HG03378 (cell line): Measurements from ENCODE around the gene IQGAP2.
"Not testable (repeated sequence)": the region's sequence is repeated elsewhere in the genome, so short reads cannot be mapped to it uniquely, and the experiment has no call there.

Source experiments
- ATAC-seq: cut with Tn5 transposase; IDR thresholded peaks from one replicate; pipeline ENCODE4 v1.9.1; 2021; ENCODE audit warnings: mild to moderate bottlenecking, moderate library complexity; ENCODE audit not compliant: unreplicated experiment

The IQGAP2 gene, protein sequence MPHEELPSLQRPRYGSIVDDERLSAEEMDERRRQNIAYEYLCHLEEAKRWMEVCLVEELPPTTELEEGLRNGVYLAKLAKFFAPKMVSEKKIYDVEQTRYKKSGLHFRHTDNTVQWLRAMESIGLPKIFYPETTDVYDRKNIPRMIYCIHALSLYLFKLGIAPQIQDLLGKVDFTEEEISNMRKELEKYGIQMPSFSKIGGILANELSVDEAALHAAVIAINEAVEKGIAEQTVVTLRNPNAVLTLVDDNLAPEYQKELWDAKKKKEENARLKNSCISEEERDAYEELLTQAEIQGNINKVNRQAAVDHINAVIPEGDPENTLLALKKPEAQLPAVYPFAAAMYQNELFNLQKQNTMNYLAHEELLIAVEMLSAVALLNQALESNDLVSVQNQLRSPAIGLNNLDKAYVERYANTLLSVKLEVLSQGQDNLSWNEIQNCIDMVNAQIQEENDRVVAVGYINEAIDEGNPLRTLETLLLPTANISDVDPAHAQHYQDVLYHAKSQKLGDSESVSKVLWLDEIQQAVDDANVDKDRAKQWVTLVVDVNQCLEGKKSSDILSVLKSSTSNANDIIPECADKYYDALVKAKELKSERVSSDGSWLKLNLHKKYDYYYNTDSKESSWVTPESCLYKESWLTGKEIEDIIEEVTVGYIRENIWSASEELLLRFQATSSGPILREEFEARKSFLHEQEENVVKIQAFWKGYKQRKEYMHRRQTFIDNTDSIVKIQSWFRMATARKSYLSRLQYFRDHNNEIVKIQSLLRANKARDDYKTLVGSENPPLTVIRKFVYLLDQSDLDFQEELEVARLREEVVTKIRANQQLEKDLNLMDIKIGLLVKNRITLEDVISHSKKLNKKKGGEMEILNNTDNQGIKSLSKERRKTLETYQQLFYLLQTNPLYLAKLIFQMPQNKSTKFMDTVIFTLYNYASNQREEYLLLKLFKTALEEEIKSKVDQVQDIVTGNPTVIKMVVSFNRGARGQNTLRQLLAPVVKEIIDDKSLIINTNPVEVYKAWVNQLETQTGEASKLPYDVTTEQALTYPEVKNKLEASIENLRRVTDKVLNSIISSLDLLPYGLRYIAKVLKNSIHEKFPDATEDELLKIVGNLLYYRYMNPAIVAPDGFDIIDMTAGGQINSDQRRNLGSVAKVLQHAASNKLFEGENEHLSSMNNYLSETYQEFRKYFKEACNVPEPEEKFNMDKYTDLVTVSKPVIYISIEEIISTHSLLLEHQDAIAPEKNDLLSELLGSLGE (N-terminal part only)

DNA sequence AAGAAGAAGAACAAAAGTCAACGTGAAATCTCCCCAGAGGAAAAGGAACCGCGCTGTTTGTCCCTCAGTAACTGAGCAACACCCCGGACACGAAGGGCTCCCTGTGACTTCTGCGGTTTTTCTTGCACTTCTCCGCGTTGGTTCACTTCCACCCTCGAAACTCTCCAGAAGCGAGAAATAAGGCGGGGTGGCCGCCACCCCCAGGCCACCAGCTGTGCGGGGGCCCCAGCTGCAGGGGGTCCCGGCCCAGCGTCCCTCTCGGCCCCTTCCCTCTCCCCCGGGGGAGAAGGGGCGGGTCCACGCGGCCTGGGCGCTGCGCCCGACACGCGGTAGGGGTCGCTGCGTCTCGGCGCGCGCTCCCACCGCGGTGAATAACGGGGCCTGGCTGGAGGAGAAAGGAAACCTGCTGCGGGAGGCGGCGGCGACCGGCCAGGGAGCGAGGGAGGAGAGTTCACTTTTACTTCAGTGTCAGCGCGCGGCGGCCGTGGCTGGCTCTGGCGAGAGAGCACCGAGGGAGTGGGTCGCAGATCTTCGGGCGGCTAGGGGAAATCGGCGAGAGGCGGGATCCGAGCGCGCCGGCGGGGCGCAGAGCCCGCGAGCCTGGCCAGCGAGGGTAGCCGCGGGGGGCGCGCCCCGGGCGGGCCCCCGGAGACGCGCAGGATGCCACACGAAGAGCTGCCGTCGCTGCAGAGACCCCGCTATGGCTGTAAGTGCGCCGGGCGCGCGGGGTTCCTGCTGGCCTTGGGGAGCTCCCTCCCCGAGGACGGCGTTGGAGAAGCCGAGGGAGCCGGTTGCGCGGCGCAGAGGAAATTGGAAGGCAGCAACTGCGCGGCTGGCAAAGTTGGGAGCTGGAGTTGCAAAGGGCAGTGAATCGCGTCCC is at the start of gene IQGAP2:
TSS of gene IQGAP2 (plus strand) at position 400 of the 880 bp plus-strand sequence. CDS start at position 661, 261 bp downstream.
- ATAC-seq = peak; percentile 46

DNA sequence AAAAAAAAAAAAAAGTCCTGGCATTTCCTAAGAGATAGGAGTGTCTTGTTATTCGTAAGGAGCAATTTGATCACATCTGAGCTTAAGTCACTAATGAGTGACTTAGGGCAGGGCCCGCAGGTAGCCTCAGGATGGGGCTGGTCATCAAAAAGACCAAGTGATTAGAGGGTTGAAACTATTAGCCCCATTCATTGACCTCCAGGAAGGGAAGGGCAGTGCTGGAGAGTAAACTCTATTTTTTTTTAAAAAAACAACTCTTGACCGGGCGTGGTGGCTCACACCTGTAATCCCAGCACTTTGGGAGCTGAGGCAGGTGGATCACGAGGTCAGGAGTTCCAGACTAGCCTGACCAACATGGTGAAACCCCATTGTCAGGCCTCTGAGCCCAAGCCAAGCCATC is 46.2 kb upstream of the IQGAP2 start:
- no peak for ATAC-seq

DNA sequence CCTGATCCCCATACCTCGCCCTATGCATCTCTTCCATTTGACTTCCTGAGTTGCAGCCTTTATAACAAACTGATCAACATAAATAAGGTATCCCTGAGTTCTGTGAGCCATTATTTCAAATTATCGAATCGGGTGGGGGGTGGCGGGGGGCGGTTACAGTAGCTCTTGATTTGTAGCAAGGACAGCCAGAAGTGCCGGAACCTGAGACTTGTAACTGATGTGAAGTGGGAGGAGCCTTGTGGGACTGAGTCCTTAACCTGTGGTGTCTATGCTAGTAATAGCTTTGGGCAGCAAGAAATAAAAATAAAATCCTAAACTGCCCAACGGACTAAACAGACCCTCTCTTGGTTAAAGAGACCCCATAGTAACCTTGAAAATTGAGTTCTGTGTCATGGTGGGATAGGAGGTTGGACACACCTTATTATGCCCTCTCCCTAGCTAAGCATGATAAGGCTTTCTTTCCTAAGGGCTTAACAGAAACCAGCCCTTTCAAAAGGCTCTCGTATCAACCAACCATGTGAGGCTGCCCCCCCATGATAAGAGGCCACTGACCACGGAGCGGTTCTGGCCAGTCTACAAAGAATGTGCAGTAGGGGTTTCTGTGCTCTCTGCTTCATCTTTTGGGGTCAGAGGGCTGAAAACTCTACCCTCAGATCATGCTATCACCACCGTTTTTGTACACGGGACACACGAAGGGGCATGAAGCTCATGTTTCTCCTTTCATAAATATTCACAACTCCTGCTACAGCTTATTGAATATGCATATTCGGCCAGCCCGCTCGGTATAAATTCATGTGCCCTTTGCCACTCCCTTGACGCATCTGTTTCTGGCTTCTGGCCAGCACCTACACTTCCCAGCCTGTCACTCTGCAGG is 39.5 kb upstream of the IQGAP2 start:
- no peak for ATAC-seq

DNA sequence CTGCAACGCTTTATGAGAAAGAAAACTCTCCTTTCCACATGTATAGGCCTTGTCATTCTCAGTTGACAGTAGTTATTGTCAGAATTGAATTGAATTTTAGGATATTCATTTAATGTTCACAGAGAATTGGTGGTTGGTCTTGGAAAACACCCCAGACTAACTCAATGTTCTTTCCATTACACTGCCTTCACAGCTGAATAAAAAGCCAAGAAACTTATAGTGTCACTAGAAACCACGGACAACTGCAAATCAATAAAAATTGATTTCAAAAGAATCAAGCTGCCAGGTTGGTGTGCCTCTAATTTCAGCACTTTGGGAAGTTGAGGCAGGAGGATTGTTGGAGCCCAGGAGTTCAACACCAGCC is 38.9 kb upstream of the IQGAP2 start:
- no peak for ATAC-seq

DNA sequence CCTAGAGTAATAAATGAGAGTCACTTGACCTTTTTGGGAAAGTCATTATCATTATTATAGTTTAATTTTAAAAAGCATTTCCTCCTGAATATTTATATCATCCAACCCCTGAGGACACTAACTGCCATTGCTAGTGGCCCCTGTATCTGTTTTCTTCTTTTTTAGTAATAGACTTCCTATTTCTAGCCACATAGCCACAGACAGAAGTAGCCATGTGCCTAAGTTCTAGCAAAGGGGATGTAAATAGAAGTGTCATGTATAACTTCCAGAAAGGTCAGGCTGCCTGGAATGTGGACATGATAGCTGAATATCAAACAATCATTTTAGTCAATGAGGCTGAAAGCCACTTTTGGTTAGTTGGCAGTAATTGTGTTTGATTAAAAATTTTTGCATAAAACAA is 37.5 kb upstream of the IQGAP2 start:
- ATAC-seq = no peak

DNA sequence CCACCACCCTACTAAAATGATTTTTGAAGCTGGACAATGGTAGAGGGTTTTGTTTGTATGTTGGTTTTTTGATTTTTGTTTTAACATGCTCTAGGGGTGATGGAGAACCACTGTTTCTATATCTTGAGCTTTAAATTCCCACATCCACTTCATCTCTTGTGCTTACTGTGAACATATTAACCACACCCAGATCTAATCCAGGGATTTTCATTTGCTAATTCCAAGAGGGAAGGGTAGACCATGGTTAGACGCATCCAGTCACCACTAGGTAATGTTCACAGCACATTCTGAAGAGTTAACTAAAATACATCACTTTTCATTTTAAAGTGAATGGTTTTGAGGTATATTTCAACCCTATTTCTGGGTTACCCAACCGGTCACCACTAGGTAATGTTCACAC is 36.5 kb upstream of the IQGAP2 start:
- ATAC-seq = no peak

DNA sequence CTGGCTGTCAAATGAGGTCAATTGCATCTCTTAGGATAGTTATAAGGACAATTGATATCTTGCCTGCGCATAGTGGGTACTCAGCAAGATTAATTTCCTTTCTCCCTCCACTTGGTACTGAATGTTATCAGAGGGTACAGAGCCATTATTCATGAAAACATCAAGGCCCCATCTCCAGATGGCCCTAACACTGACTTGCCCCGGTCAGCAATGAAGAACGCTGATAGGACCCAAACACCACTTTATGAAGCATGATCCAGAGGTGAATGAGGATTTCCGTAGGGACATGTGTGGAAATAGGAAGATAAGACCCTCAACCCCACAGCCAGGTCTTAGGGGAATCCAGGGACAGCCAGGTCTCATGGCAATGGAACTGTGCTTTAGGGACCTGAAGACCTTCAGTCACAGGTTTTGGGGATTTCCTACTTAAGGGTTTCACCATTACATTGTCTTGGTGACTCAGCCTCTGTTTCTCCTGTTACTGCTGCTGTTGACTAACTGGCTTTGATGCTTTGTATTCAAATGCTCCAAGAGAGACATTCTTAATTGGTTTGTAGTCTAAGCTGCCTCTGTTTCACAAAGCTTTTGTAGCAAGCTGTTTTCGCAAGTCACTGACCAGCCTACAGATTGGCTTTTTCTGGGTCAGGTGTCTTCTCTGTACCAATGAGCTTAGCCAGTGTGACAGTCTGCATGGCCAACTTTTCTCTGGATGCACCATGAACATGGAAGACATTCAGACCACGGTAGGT is 35.3 kb upstream of the IQGAP2 start:
- ATAC-seq = peak; percentile 75

DNA sequence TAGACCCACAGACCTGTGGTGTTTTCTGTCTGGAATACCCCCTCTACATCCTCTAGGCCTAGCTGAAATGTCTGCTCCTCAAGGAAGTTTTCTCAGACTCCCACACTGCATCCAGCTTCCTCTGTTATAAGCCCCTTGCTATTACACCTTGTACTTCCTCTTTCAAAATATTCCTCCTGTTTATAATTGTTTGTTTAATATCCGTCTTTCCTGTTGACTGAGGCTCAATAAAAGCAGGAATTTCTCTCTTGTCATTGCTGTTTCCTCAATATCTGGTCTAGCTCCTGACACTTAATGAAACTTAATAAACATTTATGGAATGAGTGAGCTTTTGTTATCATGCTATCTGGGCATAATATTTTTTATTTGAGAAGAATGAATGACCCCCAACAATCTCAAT is 34.1 kb upstream of the IQGAP2 start:
- ATAC-seq = no peak

DNA sequence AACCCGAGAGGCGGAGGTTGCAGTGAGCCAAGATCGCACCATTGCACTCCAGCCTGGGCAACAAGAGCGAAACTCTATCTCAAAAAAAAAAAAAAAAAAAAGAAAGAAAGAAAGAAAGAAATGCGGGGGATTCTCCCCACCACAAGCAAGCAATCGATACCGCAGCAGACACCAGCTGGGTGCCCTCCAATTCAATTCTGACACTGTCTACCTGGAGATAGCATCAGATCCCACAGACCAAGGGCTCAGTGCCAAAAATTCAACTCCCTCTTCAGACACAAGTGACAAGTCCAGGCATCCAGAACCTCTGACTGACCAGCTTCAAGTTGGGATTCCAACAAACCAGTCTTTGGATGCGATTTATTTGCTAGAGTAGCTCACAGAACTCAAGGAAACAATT is 33.4 kb upstream of the IQGAP2 start:
- ATAC-seq = not testable (repeated sequence)

DNA sequence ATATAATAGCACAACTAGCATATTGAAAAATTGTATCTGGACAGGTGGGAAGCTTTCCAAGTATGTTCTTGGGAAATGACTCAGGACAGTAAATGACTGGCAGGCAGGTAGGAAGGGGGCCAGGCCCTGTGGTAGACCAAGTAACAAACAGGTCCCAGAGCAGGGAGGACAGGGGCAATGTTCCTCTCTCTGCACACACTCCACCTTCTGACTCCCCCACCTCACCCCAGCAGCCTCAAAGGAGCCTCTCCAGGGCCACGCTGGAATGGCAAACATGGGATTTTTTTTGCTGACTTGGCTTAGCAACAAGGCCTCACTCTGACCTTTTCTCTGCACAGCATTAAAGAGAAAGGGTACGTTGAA is 31.1 kb upstream of the IQGAP2 start:
- ATAC-seq = no peak

DNA sequence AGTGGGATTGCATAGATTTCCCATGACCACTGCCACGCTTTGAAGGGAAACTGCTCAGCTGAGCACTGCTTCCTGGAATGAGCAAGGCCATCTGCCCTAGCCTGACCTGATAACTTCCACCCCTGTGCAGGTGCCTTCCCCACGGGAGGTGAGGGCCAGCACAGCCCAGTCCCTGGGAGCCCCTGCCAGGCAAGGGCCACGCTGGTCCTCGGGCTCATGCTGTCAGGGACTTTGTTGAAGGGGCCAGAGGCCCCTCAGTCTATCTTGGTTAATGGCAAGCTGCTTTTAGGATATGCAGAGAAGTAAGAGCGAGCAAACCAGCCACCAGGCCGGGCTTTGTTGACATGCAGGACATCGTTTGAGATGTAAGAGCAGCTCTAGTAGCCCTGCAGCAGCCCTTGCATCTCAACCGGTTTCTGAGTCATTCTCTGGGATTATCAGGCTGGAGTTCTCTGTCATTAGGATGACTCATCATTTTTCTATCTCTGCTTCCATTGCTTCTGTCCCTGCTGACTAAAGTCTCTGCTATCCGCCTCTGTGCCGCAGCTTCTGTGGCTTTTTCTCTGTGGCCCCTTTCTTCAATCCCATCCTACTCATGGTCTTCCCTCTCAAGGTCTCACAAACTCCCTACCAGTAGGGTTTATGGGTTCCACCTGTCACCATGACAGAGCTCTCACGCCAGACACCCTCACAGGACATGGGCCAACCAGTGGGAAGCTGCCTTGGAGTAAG is 30.6 kb upstream of the IQGAP2 start:
- ATAC-seq = no peak

DNA sequence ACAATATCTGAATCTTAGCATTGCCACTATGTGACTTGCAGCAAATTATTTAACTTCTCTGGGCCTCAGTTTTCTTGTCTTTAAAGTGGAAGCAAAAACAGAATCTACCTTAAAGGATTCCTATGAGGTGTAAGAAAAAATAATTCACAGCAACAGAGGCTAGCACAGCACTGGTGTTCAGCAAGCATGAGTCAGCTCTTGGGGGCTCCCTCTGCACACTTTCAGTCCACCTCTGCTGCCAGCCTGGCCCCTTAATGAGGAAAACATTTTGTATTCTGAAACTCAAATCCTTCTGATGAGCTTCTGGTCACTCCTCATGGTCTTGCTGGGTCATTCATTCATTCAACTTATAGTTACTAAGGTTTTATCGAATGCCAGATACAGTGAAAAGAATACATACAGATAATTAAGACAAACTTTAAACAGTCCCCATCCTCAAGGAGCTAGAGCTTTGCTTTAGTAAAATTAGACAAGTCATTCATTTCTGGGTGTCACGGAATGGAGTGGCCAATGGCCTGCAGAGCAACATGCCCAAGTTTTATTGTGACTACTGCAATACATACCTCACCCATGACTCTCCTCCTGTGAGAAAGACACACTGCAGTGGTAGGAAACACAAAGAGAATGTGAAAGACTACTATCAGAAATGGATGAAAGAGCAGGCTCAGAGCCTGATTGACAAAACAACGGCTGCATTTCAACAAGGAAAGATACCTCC is 26.8 kb upstream of the IQGAP2 start:
- ATAC-seq = no peak

DNA sequence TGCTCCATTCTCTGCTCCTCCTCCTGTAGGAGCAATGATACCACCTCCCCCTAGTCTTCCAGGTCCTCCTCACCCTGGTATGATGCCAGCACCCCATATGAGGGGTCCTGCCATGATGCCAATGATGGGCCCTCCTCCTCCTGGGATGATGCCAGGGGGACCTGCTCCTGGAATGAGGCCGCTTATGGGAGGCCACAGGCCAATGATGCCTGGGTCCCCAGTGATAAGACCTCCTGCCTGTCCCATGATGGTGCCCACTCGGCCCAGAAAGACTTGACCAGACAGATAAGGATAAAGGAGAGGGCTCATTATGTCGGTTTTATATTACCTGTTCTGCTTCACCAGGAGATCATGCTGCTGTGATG is 26.2 kb upstream of the IQGAP2 start:
- ATAC-seq = no peak

DNA sequence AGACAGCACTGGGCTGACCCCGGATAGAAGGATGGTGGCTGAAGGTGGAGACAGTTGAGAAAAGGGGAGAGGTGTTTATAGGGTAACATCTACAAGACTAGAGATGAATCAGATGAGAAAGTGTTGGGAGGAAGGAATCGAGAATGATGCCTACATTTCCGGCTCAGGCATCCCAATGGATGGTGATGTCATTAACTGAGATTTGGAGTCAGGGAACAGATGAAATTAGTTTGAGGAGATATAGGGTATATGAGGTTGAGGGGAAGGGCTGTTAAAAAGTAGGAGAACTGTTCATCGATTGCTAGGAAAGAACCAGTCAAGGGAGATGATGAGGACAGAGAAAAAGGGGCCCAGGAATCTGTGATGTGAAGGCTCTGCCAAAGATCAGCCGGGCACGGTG is 24.7 kb upstream of the IQGAP2 start:
- no peak for ATAC-seq

DNA sequence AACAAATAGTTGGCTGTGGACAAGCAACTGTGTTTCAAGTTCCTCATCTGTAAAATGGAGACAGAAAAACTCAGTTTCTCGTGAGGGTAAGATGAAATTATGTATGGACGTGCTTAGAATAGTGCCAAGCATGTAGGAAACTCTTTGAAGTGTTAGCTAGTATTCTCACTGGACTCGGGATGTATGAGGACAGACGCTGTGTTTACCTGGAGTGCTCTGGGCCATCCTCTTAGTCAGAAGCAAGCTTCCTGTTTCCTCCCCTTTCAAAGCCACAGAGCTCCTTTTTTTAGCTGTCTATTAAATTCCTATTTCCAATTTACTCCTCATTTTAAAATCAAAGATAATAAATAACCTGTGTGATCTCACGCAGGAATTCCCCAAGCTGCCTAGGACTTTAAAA is 23.8 kb upstream of the IQGAP2 start:
- ATAC-seq = no peak

DNA sequence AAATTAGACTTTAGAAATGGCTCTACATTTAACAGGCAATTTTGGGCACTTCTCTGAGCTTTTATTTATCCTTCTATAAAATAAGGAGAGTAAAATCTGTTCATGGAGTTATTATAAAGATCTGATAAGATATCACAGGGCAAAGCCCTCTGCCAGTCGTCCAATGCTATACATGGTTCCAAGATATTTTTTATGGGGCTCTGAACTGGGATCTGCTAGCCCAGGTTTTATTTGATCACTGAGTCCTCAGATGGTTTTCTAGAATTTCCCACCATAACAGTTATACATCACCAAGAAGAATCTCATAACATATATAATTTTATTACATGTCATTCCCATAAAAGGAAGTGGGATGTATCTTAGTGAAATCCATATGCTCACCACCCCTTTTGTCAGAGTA is 23.2 kb upstream of the IQGAP2 start:
- no peak for ATAC-seq

DNA sequence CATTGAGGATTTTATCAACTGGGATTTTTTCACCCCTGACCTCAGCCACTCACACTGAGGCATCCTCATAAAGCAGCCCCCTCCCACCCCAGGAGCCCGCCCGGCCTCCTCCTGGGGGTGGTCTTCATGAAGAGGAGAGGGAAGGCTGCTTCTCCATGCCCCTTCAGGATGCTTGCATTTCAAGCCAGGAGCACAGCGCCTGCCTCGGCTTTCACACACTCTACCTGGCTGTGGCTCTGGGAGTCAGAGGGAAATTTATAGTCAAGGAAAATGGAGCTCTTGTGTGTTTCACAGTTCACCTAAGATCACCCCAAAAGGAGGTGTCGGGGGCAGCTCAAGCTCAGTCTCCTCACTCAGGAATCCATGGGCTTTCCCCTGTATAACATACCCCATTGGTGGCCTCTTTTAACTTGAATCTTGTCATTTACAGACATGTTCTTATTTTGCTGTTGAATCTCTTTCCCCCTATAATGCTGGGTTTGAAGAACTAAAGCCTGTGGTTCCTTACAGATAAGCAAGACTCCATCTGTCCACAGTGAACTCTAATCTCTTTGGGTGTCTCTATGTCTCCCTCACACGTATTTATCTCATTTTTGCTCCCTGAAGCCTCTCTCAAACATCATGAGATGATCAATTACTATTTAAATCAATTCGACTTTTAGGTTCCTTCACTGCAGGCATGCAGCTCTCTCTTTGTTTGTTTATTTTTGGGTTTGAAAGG is 22.6 kb upstream of the IQGAP2 start:
- no peak for ATAC-seq
